ENCODE results near the gene RBM7.

RBM7 gene

GRCh38 chr11:114440121-114440860, 39.8 kb downstream of the RBM7 start:
- Histone ChIP-seq H3K9me2 (replicated peaks; ENCODE audit: insufficient read depth, low read length) (no peaks in the 10 kb centered on the region), H3K36me3 (ENCODE audit: low read length) (0 out of 2 replicates have a peak, but pooled peaks cover 13% of the 10 kb centered on the region), H3K79me2 (ENCODE audit: insufficient read depth, low read length) (peaks cover 58% of the 10 kb centered on the region), H3F3A (ENCODE audit: insufficient read depth) (no peaks in the 10 kb centered on the region), H3K4me2 (ENCODE audit: low read depth, low read length, poor library complexity, severe bottlenecking) (peak overlapping the region; percentile 83), H3K27ac (ENCODE audit: low read depth, low read length) (no peak overlapping the region), H3K9me3 (ENCODE audit: insufficient read depth, low read length) (no peaks in the 10 kb centered on the region), H3K4me3 (ENCODE audit: insufficient read depth, low read length, poor library complexity, severe bottlenecking) (peak overlapping the region; percentile 99), H4K20me1 (ENCODE audit: low read depth, low read length) (no peaks in the 10 kb centered on the region), H3K27me3 (ENCODE audit: low read length) (no peaks in the 10 kb centered on the region), H2AFZ (ENCODE audit: low read depth, low read length, severe bottlenecking) (peak overlapping the region; percentile 97), H3K9ac (ENCODE audit: low read length) (peak overlapping the region; percentile 95)
- TF ChIP-seq EZH2phosphoT487 (conservative IDR thresholded peaks at IDR 0.05; ENCODE audit: low read length) (no peak), CTCF (IDR thresholded peaks at IDR 0.05; ENCODE audit: insufficient read depth, low read length, poor library complexity, severe bottlenecking) (no peak)

- Histone ChIP-seq H3K27ac (ENCODE audit: low read depth, low read length) (no peak overlapping the region), H3F3A (ENCODE audit: insufficient read depth) (no peaks in the 10 kb centered on the region), H3K9ac (ENCODE audit: low read length) (no peak overlapping the region), H4K20me1 (ENCODE audit: low read depth, low read length) (no peaks in the 10 kb centered on the region), H3K36me3 (ENCODE audit: low read length) (peaks cover 13% of the 10 kb centered on the region; the same call in 1 of the 2 replicates), H2AFZ (ENCODE audit: low read depth, low read length, severe bottlenecking) (no peak overlapping the region), H3K9me3 (ENCODE audit: insufficient read depth, low read length) (no peaks in the 10 kb centered on the region), H3K79me2 (ENCODE audit: insufficient read depth, low read length) (peaks cover 58% of the 10 kb centered on the region), H3K4me3 (ENCODE audit: insufficient read depth, low read length, poor library complexity, severe bottlenecking) (peak overlapping the region; percentile 5), H3K4me2 (ENCODE audit: low read depth, low read length, poor library complexity, severe bottlenecking) (peak overlapping the region; percentile 83), H3K27me3 (ENCODE audit: low read length) (no peaks in the 10 kb centered on the region), H3K9me2 (replicated peaks; ENCODE audit: insufficient read depth, low read length) (no peaks in the 10 kb centered on the region)
- no peak for TF ChIP-seq EZH2phosphoT487 (conservative IDR thresholded peaks at IDR 0.05; ENCODE audit: low read length)
- TF ChIP-seq CTCF (IDR thresholded peaks at IDR 0.05; ENCODE audit: insufficient read depth, low read length, poor library complexity, severe bottlenecking) = no peak
These were observed 40.7 kb downstream of the RBM7 start for GRCh38 chr11:114440971-114441763.

GRCh38 chr11:114441921-114442320, 41.5 kb downstream of the RBM7 start:
- Histone ChIP-seq H3K79me2 (ENCODE audit: insufficient read depth, low read length) (peaks cover 58% of the 10 kb centered on the region), H3K36me3 (ENCODE audit: low read length) (peaks cover 13% of the 10 kb centered on the region; the same call in 1 of the 2 replicates), H3K9me2 (replicated peaks; ENCODE audit: insufficient read depth, low read length) (no peaks in the 10 kb centered on the region), H3K27ac (ENCODE audit: low read depth, low read length) (no peak overlapping the region), H3K9me3 (ENCODE audit: insufficient read depth, low read length) (no peaks in the 10 kb centered on the region), H3K27me3 (ENCODE audit: low read length) (no peaks in the 10 kb centered on the region), H4K20me1 (ENCODE audit: low read depth, low read length) (no peaks in the 10 kb centered on the region), H3F3A (ENCODE audit: insufficient read depth) (no peaks in the 10 kb centered on the region), H3K9ac (ENCODE audit: low read length) (no peak overlapping the region), H2AFZ (ENCODE audit: low read depth, low read length, severe bottlenecking) (no peak overlapping the region), H3K4me3 (ENCODE audit: insufficient read depth, low read length, poor library complexity, severe bottlenecking) (no peak overlapping the region), H3K4me2 (ENCODE audit: low read depth, low read length, poor library complexity, severe bottlenecking) (peak overlapping the region; percentile 83)
- TF ChIP-seq EZH2phosphoT487 (conservative IDR thresholded peaks at IDR 0.05; ENCODE audit: low read length) = no peak
- no peak for TF ChIP-seq CTCF (IDR thresholded peaks at IDR 0.05; ENCODE audit: insufficient read depth, low read length, poor library complexity, severe bottlenecking)
